Common myeloid progenitor, CD34-positive (primary cell): ENCODE measurements around the gene CCNL2.

ENCODE experiments used
- CTCF ChIA-PET: fragments of 350-600 bp; sonication (Branson Sonifier 250); formaldehyde crosslinking; loops from one replicate; lab custom pipeline; 2021; ENCODE audit warnings: antibody characterized with exemption; lab: Charles Lee
- POLR2A ChIA-PET: fragments of 350-600 bp; sonication (Branson Sonifier 250); formaldehyde crosslinking; loops from one replicate; lab custom pipeline; 2021; ENCODE audit warnings: antibody characterized with exemption; lab: Charles Lee
- DNase-seq, 3 donors: peaks; one replicate each; pipeline versions ENCODE4 v3.0.0 to v3.0.0-alpha.2; 2013
- H3K27ac ChIP-seq, 2 experiments: 1 replicate in 1 of 2; 2 replicates in 1 of 2; pipeline ENCODE4 v1.7.0; 2013; ENCODE audit warnings: inconsistent platforms in 2 of 2, low read length in 2 of 2, mild to moderate bottlenecking in 2 of 2, low read depth in 1 of 2, moderate library complexity in 1 of 2; ENCODE audit not compliant: severe bottlenecking in 2 of 2, insufficient read depth in 1 of 2, poor library complexity in 1 of 2
- H3K27me3 ChIP-seq, 5 experiments: replicated peaks in 2 of 5; 1 replicate in 3 of 5; 2 replicates in 2 of 5; pipeline versions ENCODE4 v1.6.1 to v1.7.0; 2013; ENCODE audit warnings: low read length in 4 of 5, mild to moderate bottlenecking in 2 of 5, moderate library complexity in 2 of 5, inconsistent platforms in 1 of 5; ENCODE audit not compliant: insufficient read depth in 5 of 5, control insufficient read depth in 4 of 5
- H3K36me3 ChIP-seq, 4 experiments: 1 replicate in 2 of 4; 2 replicates in 2 of 4; pipeline versions ENCODE4 v1.6.1 to v1.7.0; 2013; ENCODE audit warnings: low read length in 3 of 4, control low read depth in 1 of 4, mild to moderate bottlenecking in 1 of 4; ENCODE audit not compliant: control insufficient read depth in 4 of 4, insufficient read depth in 4 of 4
- H3K4me1 ChIP-seq, 4 experiments: 1 replicate in 3 of 4; 2 replicates in 1 of 4; pipeline versions ENCODE4 v1.6.1 to v1.7.1; 2013; ENCODE audit warnings: low read length in 3 of 4, mild to moderate bottlenecking in 3 of 4, control low read depth in 1 of 4, inconsistent platforms in 1 of 4, moderate library complexity in 1 of 4; ENCODE audit not compliant: control insufficient read depth in 4 of 4, insufficient read depth in 4 of 4; ENCODE audit errors: control extremely low read depth in 1 of 4
- H3K4me3 ChIP-seq, 7 experiments: 1 replicate in 4 of 7; 2 replicates in 3 of 7; pipeline versions ENCODE4 v1.5.1 to v1.7.0; 2013; ENCODE audit warnings: mild to moderate bottlenecking in 7 of 7, low read length in 6 of 7, moderate library complexity in 6 of 7, inconsistent platforms in 2 of 7, low read depth in 2 of 7, control low read depth in 1 of 7; ENCODE audit not compliant: insufficient read depth in 4 of 7, control insufficient read depth in 1 of 7; ENCODE audit errors: extremely low read depth in 1 of 7
- H3K9me3 ChIP-seq, 5 experiments: 1 replicate in 4 of 5; 2 replicates in 1 of 5; pipeline versions ENCODE4 v1.6.1 to v1.7.1; 2013; ENCODE audit warnings: low read length in 4 of 5, mild to moderate bottlenecking in 2 of 5, inconsistent platforms in 1 of 5, low read depth in 1 of 5, moderate library complexity in 1 of 5; ENCODE audit not compliant: control insufficient read depth in 4 of 5, insufficient read depth in 2 of 5; ENCODE audit errors: control extremely low read depth in 1 of 5
- WGBS: methylation state at CpG from one replicate; pipeline ENCODE4 v1.1.5; 2013; ENCODE audit not compliant: insufficient coverage; 5-methylcytosine and 5-hydroxymethylcytosine counted together

CCNL2 gene

GRCh38 chr1:1341549-1342021, 57.5 kb downstream of the CCNL2 start:
- WGBS: 95% methylated on average over 15 of the region's 17 CpGs
- H3K36me3 ChIP-seq: peaks cover 3 to 46% (median 21%) of the 10 kb centered on the region in 4 experiments
- DNase-seq: no peak
- H3K4me1 ChIP-seq: no peaks in the 10 kb centered on the region
- no peaks in the 10 kb centered on the region for H3K27me3 ChIP-seq
- CTCF ChIA-PET: interaction anchor here (1.2 kb wide), 1 partner anchor 29 kb away, joined by 4 read pairs; no protein-coding TSS in a partner anchor
- POLR2A ChIA-PET: no interaction called here
- no peak overlapping the region for H3K27ac ChIP-seq
- no peak overlapping the region for H3K4me3 ChIP-seq
- H3K9me3 ChIP-seq: no peaks in the 10 kb centered on the region

GRCh38 chr1:1340791-1341548, 58.2 kb downstream of the CCNL2 start:
- no peaks in the 10 kb centered on the region for H3K4me1 ChIP-seq
- DNase-seq: no peak
- H3K9me3 ChIP-seq: no peaks in the 10 kb centered on the region
- no peak overlapping the region for H3K27ac ChIP-seq
- no peak overlapping the region for H3K4me3 ChIP-seq
- ChIA-PET POLR2A (no interaction called here), CTCF (no interaction called here)
- peaks cover 3 to 46% (median 21%) of the 10 kb centered on the region in 4 experiments for H3K36me3 ChIP-seq
- WGBS: 92% methylated on average over 24 of the region's 36 CpGs
- H3K27me3 ChIP-seq: no peaks in the 10 kb centered on the region

GRCh38 chr1:1340185-1340584, 59.0 kb downstream of the CCNL2 start:
- no peak for DNase-seq
- H3K36me3 ChIP-seq: peaks cover 5 to 48% (median 21%) of the 10 kb centered on the region in 4 experiments
- no peaks in the 10 kb centered on the region for H3K4me1 ChIP-seq
- H3K27ac ChIP-seq: no peak overlapping the region
- ChIA-PET CTCF (no interaction called here), POLR2A (no interaction called here)
- no peaks in the 10 kb centered on the region for H3K27me3 ChIP-seq
- H3K4me3 ChIP-seq: no peak overlapping the region
- WGBS: 97% methylated on average over 23 of the region's 23 CpGs
- H3K9me3 ChIP-seq: no peaks in the 10 kb centered on the region

- no peak overlapping the region for H3K27ac ChIP-seq
- no peaks in the 10 kb centered on the region for H3K9me3 ChIP-seq
- no peak for DNase-seq
- WGBS: 97% methylated on average over 36 of the region's 36 CpGs
- H3K27me3 ChIP-seq: no peaks in the 10 kb centered on the region
- no peak overlapping the region for H3K4me3 ChIP-seq
- H3K36me3 ChIP-seq: peaks cover 5 to 48% (median 21%) of the 10 kb centered on the region in 4 experiments
- POLR2A ChIA-PET: no interaction called here
- CTCF ChIA-PET: no interaction called here
- H3K4me1 ChIP-seq: no peaks in the 10 kb centered on the region
These were observed 60.9 kb downstream of the CCNL2 start for GRCh38 chr1:1338278-1338677.

GRCh38 chr1:1337793-1338147, 61.4 kb downstream of the CCNL2 start:
- ChIA-PET POLR2A (no interaction called here), CTCF (no interaction called here)
- Histone ChIP-seq H3K9me3 (no peaks in the 10 kb centered on the region), H3K4me1 (no peaks in the 10 kb centered on the region), H3K27me3 (no peaks in the 10 kb centered on the region), H3K27ac (no peak overlapping the region), H3K36me3 (peaks cover 5 to 48% (median 21%) of the 10 kb centered on the region in 4 experiments), H3K4me3 (no peak overlapping the region)
- 99% methylated on average over 9 of the region's 18 CpGs for WGBS
- no peak for DNase-seq

GRCh38 chr1:1336931-1337792, 62.0 kb downstream of the CCNL2 start:
- Histone ChIP-seq H3K27me3 (no peaks in the 10 kb centered on the region), H3K4me3 (no peak overlapping the region), H3K27ac (no peak overlapping the region), H3K36me3 (peaks cover 5 to 48% (median 21%) of the 10 kb centered on the region in 4 experiments), H3K4me1 (no peaks in the 10 kb centered on the region), H3K9me3 (no peaks in the 10 kb centered on the region)
- 98% methylated on average over 26 of the region's 32 CpGs for WGBS
- ChIA-PET POLR2A (interaction anchor here (0.6 to 0.8 kb wide), 2 partner anchors 9 to 12 kb away, joined by 3 read pairs; no protein-coding TSS in a partner anchor), CTCF (no interaction called here)
- DNase-seq: no peak
